Mucosa of descending colon (tissue), 3 donors: Measurements from ENCODE around the gene PIGW. TPM values are rescaled to one million over a fixed set of nuclear protein-coding genes. Genes with fewer than 3 reads are reported as not detected.

Source experiments
- ATAC-seq: fragments of 200-7000 bp; cut with Tn5 transposase; one replicate; pipeline ENCODE4 v1.9.1; 2020; ENCODE audit warnings: mild to moderate bottlenecking, moderate library complexity
- DNase-seq, 3 donors: peaks; one replicate each; pipeline ENCODE4 v3.0.0-alpha.2; 2020
- H3K36me3 ChIP-seq: fragments of 200-600 bp; one replicate; pipeline ENCODE4 v1.8.0; 2021; ENCODE audit warnings: low read depth, mild to moderate bottlenecking
- H3K4me1 ChIP-seq: fragments of 200-600 bp; one replicate; pipeline ENCODE4 v1.8.0; 2021; ENCODE audit warnings: low read depth, mild to moderate bottlenecking
- H3K4me3 ChIP-seq: fragments of 200-600 bp; one replicate; pipeline ENCODE4 v1.8.0; 2021; ENCODE audit warnings: mild to moderate bottlenecking
- H3K9me3 ChIP-seq: fragments of 200-600 bp; one replicate; pipeline ENCODE4 v1.8.0; 2021; ENCODE audit warnings: mild to moderate bottlenecking
- intact Hi-C, 2 donors: fragments of 100-400 bp; cut with DNase I in 1 of 2; cut with micrococcal nuclease in 1 of 2; formaldehyde crosslinking; loops; one replicate each; pipeline versions ENCODE4 v1.11.0 to v1.11.1; 2022; cut with DNase I, micrococcal nuclease
- total RNA-seq, 3 donors: library from RNA; stranded (reverse); fragmentation: NEBNext Ultra II Directional in 2 of 3; extraction: Animal tissue kit (Norgen Biotek cat#: 25700) in 2 of 3; gene quantifications; one replicate each; pipeline versions ENCODE4 v1.2.1 to v1.2.4, GENCODE V29; 2021 to 2023
- TF ChIP-seq, protein P1 (sequence below): fragments of 200-600 bp; IDR thresholded peaks from one replicate; pipeline ENCODE4 v1.8.0; 2022; ENCODE audit warnings: antibody characterized with exemption, mild to moderate bottlenecking
- donor health status: DM: no; HTN: no; CAD: no; lungs with moderate emphysema.
- donor health status: DM: no; HTN: no; CAD: no.
- donor health status: DM: no; HTN: yes; CAD: no.

The PIGW gene
- total RNA-seq, 3 donors from 2014 or later: 4.6 to 10.2 (median 7.0) TPM

DNA sequence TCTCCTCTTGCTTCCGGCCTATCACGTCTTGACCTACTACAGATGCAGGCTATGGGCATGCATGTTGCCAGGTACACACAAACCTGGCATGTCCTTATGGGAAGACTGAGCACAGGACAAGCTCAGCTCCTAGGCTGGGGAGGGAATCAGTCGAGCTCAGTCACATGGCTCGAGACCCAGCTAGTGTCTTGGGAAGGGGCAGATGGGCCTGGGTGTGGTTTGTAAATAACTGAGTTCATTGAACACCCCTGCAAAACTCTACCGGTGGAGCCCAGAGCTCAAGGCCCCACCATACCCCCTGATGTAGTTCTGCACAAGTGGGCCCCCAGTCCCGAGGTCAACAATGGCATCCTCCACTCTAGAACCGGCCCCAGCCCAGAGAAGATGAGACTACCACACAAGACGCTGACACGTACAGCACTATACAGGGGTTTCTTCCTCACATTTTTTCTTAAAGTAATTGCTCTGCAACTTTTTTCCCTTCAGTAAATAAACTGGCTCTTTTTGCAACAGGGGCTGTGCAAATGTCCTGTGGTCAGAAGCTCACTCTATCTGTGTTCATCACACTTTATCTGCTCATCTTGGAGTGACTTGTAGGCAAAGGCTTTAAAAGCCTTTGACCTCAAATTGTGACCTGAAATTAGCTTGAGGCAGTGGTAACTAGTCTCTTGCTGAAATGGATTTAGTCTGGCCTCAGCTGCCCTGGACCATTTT, 25.4 kb upstream of the PIGW start:
- no peaks in the 10 kb centered on the region for H3K36me3 ChIP-seq
- ATAC-seq: no peak

DNA sequence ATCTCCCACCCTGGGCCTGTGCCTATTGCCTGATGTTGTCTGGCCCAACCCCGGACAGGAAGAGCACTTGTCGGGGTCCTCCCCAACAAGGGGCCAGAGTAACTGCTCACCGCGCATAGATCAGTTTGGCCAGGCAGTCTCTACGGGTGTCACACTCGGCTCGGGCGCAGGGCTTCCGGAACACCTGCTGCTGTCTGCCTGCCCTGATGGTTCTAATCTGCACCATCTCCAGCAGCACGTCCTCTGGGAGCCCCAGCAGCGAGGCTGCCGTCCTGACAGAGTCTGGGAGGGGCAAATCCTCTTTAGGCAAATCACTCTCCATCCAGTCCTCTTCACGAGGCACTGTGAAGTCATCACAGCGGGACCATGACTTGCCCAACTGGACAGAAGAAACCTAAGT, 24.2 kb upstream of the PIGW start:
- Histone ChIP-seq H3K36me3 (no peaks in the 10 kb centered on the region), H3K4me1 (no peaks in the 10 kb centered on the region), H3K4me3 (no peak overlapping the region), H3K9me3 (no peaks in the 10 kb centered on the region)
- no peak for ATAC-seq
- TF ChIP-seq, protein P1, sequence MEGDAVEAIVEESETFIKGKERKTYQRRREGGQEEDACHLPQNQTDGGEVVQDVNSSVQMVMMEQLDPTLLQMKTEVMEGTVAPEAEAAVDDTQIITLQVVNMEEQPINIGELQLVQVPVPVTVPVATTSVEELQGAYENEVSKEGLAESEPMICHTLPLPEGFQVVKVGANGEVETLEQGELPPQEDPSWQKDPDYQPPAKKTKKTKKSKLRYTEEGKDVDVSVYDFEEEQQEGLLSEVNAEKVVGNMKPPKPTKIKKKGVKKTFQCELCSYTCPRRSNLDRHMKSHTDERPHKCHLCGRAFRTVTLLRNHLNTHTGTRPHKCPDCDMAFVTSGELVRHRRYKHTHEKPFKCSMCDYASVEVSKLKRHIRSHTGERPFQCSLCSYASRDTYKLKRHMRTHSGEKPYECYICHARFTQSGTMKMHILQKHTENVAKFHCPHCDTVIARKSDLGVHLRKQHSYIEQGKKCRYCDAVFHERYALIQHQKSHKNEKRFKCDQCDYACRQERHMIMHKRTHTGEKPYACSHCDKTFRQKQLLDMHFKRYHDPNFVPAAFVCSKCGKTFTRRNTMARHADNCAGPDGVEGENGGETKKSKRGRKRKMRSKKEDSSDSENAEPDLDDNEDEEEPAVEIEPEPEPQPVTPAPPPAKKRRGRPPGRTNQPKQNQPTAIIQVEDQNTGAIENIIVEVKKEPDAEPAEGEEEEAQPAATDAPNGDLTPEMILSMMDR: no peak
- intact Hi-C loops: no loop called here
- DNase-seq: no peak

More for the DNA sequence above, 25.4 kb upstream of the PIGW start:
- intact Hi-C loops: no loop called here
- TF ChIP-seq, protein P1: no peak
- Histone ChIP-seq H3K4me3 (no peak overlapping the region), H3K4me1 (no peaks in the 10 kb centered on the region), H3K9me3 (no peaks in the 10 kb centered on the region)
- DNase-seq: no peak

DNA sequence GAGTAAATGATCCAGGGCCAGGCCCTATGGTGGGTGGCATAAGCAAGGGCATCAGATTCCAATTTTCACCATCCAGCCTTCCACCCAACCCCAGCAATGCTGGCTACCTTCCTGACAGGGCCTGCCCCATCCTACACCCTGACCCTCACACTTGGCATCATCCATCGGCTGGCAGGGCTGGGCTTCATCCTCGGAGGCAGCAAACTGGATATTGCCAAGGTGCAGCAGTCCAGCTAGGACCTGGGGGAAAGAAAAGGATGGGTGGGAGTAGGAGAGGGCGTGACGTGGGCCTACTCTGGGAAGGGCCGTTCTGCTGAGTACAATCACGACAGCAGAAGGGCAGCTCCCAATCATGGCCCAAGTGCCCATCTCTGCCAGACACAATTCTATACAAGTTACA, 23.6 kb upstream of the PIGW start:
- intact Hi-C loops: no loop called here
- Histone ChIP-seq H3K4me1 (no peaks in the 10 kb centered on the region), H3K4me3 (no peak overlapping the region), H3K36me3 (no peaks in the 10 kb centered on the region), H3K9me3 (no peaks in the 10 kb centered on the region)
- DNase-seq (no peak), ATAC-seq (no peak)
- TF ChIP-seq, protein P1: no peak

DNA sequence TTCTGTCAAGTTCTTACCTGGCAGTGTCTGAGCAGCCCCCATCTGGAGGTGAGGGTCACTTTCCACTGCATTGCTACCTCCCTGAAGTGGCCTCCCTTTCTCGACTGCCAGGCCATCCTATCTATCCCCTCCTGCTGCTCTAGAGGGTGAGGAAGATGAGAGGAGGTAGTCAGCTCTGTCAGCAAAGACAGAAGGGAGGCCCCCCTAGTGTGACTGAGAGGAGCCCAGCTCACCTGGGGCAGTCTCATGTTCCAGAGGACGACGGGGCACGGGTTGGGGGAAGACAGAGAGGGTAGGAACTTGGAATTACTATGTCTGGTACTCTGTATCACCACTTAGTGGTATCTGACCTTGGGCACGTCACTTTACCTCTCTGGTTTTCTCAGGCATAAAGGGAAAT, 22.1 kb upstream of the PIGW start:
- Histone ChIP-seq H3K4me1 (no peaks in the 10 kb centered on the region), H3K9me3 (no peaks in the 10 kb centered on the region), H3K36me3 (no peaks in the 10 kb centered on the region), H3K4me3 (no peak overlapping the region)
- DNase-seq (no peak), ATAC-seq (no peak)
- intact Hi-C loops: no loop called here
- TF ChIP-seq, protein P1: no peak

DNA sequence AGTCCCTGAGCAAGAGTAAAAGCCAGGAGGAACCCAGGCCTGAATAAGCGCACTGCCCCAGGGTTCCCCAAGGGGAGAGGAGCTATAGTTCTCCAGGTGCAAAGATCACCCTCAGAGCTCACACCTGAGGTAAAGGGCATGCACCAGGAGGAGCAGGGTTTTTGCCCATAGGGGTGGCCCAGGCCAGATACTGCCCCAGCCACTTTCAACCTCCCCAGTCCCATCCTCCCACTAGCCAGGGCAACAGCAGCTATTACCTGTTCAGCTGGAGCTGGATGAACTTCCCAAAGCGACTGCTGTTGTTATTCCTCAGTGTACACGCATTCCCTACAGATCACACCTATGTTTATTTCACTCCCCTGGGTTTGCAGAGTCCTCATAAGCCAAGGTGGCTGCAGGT, 19.9 kb upstream of the PIGW start:
- H3K36me3 ChIP-seq: no peaks in the 10 kb centered on the region
- TF ChIP-seq, protein P1: no peak
- H3K9me3 ChIP-seq: no peaks in the 10 kb centered on the region
- no peak for ATAC-seq
- DNase-seq: no peak
- intact Hi-C loops: no loop called here
- no peak overlapping the region for H3K4me3 ChIP-seq
- H3K4me1 ChIP-seq: no peaks in the 10 kb centered on the region

DNA sequence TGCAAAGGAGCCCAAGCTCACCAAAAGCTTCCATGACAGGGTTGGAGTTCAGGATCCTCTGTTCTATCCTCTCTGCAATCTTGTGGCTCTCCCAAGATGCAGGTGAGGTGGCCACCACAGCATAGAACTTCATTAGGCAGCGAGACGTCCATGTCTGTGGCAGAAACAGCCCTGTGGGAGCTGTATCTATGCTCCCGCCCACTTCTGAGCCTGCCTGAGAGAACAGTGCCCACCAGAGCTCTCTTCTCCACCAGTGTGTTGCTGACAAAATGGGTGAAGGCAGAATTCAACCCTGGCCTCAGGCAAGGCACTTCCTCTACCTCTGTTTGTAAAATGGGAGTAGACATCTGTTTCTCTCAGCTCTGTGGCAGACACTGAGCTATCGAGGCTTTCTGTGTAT, 18.9 kb upstream of the PIGW start:
- intact Hi-C loops: no loop called here
- DNase-seq (no peak), ATAC-seq (no peak)
- Histone ChIP-seq H3K4me3 (no peak overlapping the region), H3K36me3 (no peaks in the 10 kb centered on the region), H3K4me1 (no peaks in the 10 kb centered on the region), H3K9me3 (no peaks in the 10 kb centered on the region)
- TF ChIP-seq, protein P1: no peak
